ENCODE results near the gene NUAK1.

The NUAK1 gene

GRCh38 chr12:106034316-106034715 lies 104.4 kb downstream of the NUAK1 start:
- TF ChIP-seq, protein P1, sequence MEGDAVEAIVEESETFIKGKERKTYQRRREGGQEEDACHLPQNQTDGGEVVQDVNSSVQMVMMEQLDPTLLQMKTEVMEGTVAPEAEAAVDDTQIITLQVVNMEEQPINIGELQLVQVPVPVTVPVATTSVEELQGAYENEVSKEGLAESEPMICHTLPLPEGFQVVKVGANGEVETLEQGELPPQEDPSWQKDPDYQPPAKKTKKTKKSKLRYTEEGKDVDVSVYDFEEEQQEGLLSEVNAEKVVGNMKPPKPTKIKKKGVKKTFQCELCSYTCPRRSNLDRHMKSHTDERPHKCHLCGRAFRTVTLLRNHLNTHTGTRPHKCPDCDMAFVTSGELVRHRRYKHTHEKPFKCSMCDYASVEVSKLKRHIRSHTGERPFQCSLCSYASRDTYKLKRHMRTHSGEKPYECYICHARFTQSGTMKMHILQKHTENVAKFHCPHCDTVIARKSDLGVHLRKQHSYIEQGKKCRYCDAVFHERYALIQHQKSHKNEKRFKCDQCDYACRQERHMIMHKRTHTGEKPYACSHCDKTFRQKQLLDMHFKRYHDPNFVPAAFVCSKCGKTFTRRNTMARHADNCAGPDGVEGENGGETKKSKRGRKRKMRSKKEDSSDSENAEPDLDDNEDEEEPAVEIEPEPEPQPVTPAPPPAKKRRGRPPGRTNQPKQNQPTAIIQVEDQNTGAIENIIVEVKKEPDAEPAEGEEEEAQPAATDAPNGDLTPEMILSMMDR (IDR thresholded peaks at IDR 0.05; ENCODE audit: borderline replicate concordance, insufficient read depth, low read depth, low read length): no peak
- H3K4me3 ChIP-seq (ENCODE audit: low read depth, low read length): no peak overlapping the region

GRCh38 chr12:106033161-106033675 lies 105.5 kb downstream of the NUAK1 start:
- TF ChIP-seq, protein P1 (IDR thresholded peaks at IDR 0.05; ENCODE audit: borderline replicate concordance, insufficient read depth, low read depth, low read length): no peak
- no peak overlapping the region for H3K4me3 ChIP-seq (ENCODE audit: low read depth, low read length)

GRCh38 chr12:106032623-106032925 lies 106.2 kb downstream of the NUAK1 start:
- H3K4me3 ChIP-seq (ENCODE audit: low read depth, low read length): no peak overlapping the region
- TF ChIP-seq, protein P1 (IDR thresholded peaks at IDR 0.05; ENCODE audit: borderline replicate concordance, insufficient read depth, low read depth, low read length): no peak

DNA sequence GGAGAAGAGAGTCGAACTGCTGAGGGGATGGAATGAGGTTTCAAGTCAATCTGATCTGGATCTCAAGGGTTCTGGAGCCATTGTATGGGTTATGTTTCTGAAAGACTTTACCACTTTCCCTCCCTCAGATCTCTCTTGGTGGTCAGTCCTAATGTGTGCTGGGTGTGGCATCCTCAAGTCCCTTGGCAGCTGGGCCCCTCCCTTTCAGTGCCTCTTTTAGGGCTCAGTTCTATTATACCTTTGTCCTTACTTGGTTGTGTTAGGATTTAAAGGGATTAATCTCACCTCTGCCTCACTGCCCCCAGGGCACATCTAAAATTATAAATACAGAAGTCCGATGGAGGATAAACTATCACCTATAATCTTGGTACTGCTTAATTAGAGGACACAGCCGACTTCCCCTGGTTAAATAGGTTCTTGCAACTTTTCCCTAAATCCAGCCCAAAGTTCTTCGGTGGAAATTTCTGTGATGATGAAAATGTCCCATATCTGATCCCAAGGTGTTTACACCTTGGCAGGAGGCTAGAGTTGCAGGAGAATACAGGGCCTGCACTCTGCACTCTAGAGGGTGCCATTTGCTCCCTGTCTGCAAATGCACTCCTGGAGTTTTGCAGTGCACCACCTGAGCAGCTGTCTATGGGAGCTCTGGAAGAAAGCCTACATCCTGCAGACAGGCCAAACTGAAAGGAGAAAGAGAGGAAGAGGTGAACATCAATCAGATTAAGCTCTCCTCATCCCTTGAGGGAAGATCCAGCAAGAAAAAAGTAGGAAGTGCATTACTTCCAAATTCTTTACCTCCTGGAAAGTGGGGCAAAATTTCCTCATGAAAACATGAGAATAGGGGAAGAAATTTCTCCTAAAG lies 106.8 kb downstream of the NUAK1 start:
- TF ChIP-seq, protein P1 (IDR thresholded peaks at IDR 0.05; ENCODE audit: borderline replicate concordance, insufficient read depth, low read depth, low read length): no peak
- H3K4me3 ChIP-seq (ENCODE audit: low read depth, low read length): no peak overlapping the region

- no peak overlapping the region for H3K4me3 ChIP-seq (ENCODE audit: low read depth, low read length)
- TF ChIP-seq, protein P1 (IDR thresholded peaks at IDR 0.05; ENCODE audit: borderline replicate concordance, insufficient read depth, low read depth, low read length): no peak
These were observed 108.3 kb downstream of the NUAK1 start for GRCh38 chr12:106030210-106031071.

- no peak overlapping the region for H3K4me3 ChIP-seq (ENCODE audit: low read depth, low read length)
- TF ChIP-seq, protein P1 (IDR thresholded peaks at IDR 0.05; ENCODE audit: borderline replicate concordance, insufficient read depth, low read depth, low read length): no peak
These were observed 109.2 kb downstream of the NUAK1 start for GRCh38 chr12:106029532-106029931.
